H1 (cell line): ENCODE measurements around the gene ALDOC. TPM values are rescaled to one million over a fixed set of nuclear protein-coding genes. Genes with fewer than 3 reads are reported as not detected.

Experiments
- CTCF ChIA-PET: fragments of 300-600 bp; sonication (Branson Sonifier 250); formaldehyde crosslinking; loops from one replicate; lab custom pipeline; 2021; ENCODE audit not compliant: partially characterized antibody; lab: Charles Lee
- POLR2A ChIA-PET: fragments of 300-600 bp; sonication (Branson Sonifier 250); formaldehyde crosslinking; loops from one replicate; lab custom pipeline; 2021; ENCODE audit warnings: inconsistent platforms; ENCODE audit not compliant: partially characterized antibody; lab: Charles Lee
- DNase-seq, 2 experiments: peaks; one replicate each; pipeline versions ENCODE4 v3.0.0 to v3.0.0-alpha.2; 2010 to 2022; ENCODE audit warnings: low spot score in 2 of 2, low read depth in 1 of 2, mixed read lengths in 1 of 2
- FAIRE-seq: peaks from 2 replicates; lab custom pipeline; 2011; peaks lifted over from hg19 to GRCh38; lab: Jason Lieb, UNC
- H2AFZ ChIP-seq: 2 replicates; pipeline ENCODE4 v1.8.1; 2012; ENCODE audit warnings: low read length, inconsistent platforms
- H2AK5ac ChIP-seq: 2 replicates; pipeline ENCODE4 v1.6.1; 2013; ENCODE audit warnings: low read depth, low read length
- H2BK120ac ChIP-seq: replicated peaks from 2 replicates; pipeline ENCODE3; 2013; ENCODE audit warnings: low read depth, low read length, inconsistent platforms
- H2BK12ac ChIP-seq: 2 replicates; pipeline ENCODE4 v1.6.1; 2013; ENCODE audit warnings: low read depth, low read length
- H2BK15ac ChIP-seq: 2 replicates; pipeline ENCODE4 v1.6.1; 2013; ENCODE audit warnings: low read length
- H2BK20ac ChIP-seq: 2 replicates; pipeline ENCODE4 v1.6.1; 2013; ENCODE audit warnings: low read length
- H2BK5ac ChIP-seq: 2 replicates; pipeline ENCODE4 v1.6.1; 2013; ENCODE audit warnings: low read depth, low read length
- H3K14ac ChIP-seq: 2 replicates; pipeline ENCODE4 v1.6.1; 2013; ENCODE audit warnings: inconsistent platforms; ENCODE audit not compliant: insufficient read length
- H3K18ac ChIP-seq: 2 replicates; pipeline ENCODE4 v1.6.1; 2013; ENCODE audit warnings: low read length; ENCODE audit errors: extremely low read depth
- H3K23ac ChIP-seq: 2 replicates; pipeline ENCODE4 v1.6.1; 2013; ENCODE audit warnings: inconsistent platforms; ENCODE audit not compliant: insufficient read length
- H3K23me2 ChIP-seq: 2 replicates; pipeline ENCODE4 v1.6.1; 2013; ENCODE audit warnings: low read depth, low read length
- H3K27ac ChIP-seq: 2 replicates; pipeline ENCODE4 v1.6.1; 2011; ENCODE audit warnings: low read depth, low read length, inconsistent platforms
- H3K27me3 ChIP-seq, 4 experiments: replicated peaks in 1 of 4; 1 replicate in 1 of 4; 2 replicates in 3 of 4; pipeline versions ENCODE4 v1.6.1 to v1.8.1; 2011 to 2013; ENCODE audit warnings: low read length in 3 of 4, mild to moderate bottlenecking in 3 of 4, inconsistent platforms in 2 of 4, mixed read lengths in 2 of 4, moderate library complexity in 1 of 4; ENCODE audit not compliant: control insufficient read depth in 3 of 4, insufficient read depth in 3 of 4; ENCODE audit errors: extremely low read depth in 1 of 4
- H3K36me3 ChIP-seq, 4 experiments: 2 replicates each; pipeline versions ENCODE4 v1.6.1 to v1.8.1; 2011 to 2013; ENCODE audit warnings: mild to moderate bottlenecking in 4 of 4, low read length in 3 of 4, moderate library complexity in 2 of 4, control low read depth in 1 of 4, inconsistent platforms in 1 of 4; ENCODE audit not compliant: insufficient read depth in 4 of 4, control insufficient read depth in 2 of 4
- H3K4ac ChIP-seq: replicated peaks from 2 replicates; pipeline ENCODE3; 2013; ENCODE audit warnings: low read length, low read depth, mixed read lengths, inconsistent platforms; ENCODE audit not compliant: insufficient read length
- H3K4me1 ChIP-seq, 4 experiments: replicated peaks in 1 of 4; 1 replicate in 1 of 4; 2 replicates in 3 of 4; pipeline versions ENCODE4 v1.6.1 to v1.8.1; 2011 to 2013; ENCODE audit warnings: low read length in 3 of 4, inconsistent platforms in 2 of 4, mixed read lengths in 1 of 4; ENCODE audit not compliant: insufficient read depth in 4 of 4, control insufficient read depth in 3 of 4
- H3K4me2 ChIP-seq, 2 experiments: 2 replicates each; pipeline versions ENCODE4 v1.6.1 to v1.8.1; 2011 to 2013; ENCODE audit warnings: low read depth in 2 of 2, low read length in 2 of 2, control low read depth in 1 of 2, inconsistent platforms in 1 of 2, mild to moderate bottlenecking in 1 of 2; ENCODE audit not compliant: insufficient read depth in 1 of 2
- H3K4me3 ChIP-seq, 4 experiments: fragments of 200-600, 300-600 bp in 1 of 4; sonication (generic), shearing (Covaris generic), sonication (Bioruptor Twin) in 1 of 4; 2 replicates each; pipeline versions ENCODE4 v1.5.1 to v1.8.1; 2011 to 2016; ENCODE audit warnings: low read length in 4 of 4, low read depth in 3 of 4, control low read depth in 2 of 4, inconsistent platforms in 2 of 4, mild to moderate bottlenecking in 2 of 4, mixed read lengths in 1 of 4, moderate library complexity in 1 of 4; ENCODE audit not compliant: insufficient read depth in 2 of 4; ENCODE audit errors: extremely low read depth in 1 of 4
- H3K56ac ChIP-seq: replicated peaks from 2 replicates; pipeline ENCODE3; 2013; ENCODE audit warnings: low read depth, mild to moderate bottlenecking, mixed read lengths, low read length, inconsistent platforms; ENCODE audit not compliant: insufficient read length
- H3K79me1 ChIP-seq: 2 replicates; pipeline ENCODE4 v1.6.1; 2013; ENCODE audit warnings: low read depth, low read length, control low read depth
- H3K79me2 ChIP-seq, 2 experiments: 2 replicates each; pipeline versions ENCODE4 v1.6.1 to v1.8.1; 2012 to 2013; ENCODE audit warnings: low read length in 2 of 2, mild to moderate bottlenecking in 2 of 2, inconsistent platforms in 1 of 2; ENCODE audit not compliant: insufficient read depth in 2 of 2, control insufficient read depth in 1 of 2
- H3K9ac ChIP-seq, 4 experiments: replicated peaks in 1 of 4; 1 replicate in 1 of 4; 2 replicates in 3 of 4; pipeline versions ENCODE4 v1.6.1 to v1.8.1; 2011 to 2013; ENCODE audit warnings: low read depth in 3 of 4, low read length in 3 of 4, control low read depth in 2 of 4, mild to moderate bottlenecking in 2 of 4, moderate library complexity in 2 of 4, inconsistent platforms in 1 of 4; ENCODE audit errors: extremely low read depth in 1 of 4
- H3K9me3 ChIP-seq, 2 experiments: 2 replicates each; pipeline versions ENCODE4 v1.6.1 to v1.8.1; 2012 to 2013; ENCODE audit warnings: mild to moderate bottlenecking in 2 of 2, moderate library complexity in 2 of 2, control low read depth in 1 of 2, inconsistent platforms in 1 of 2, low read depth in 1 of 2, low read length in 1 of 2, mixed read lengths in 1 of 2; ENCODE audit not compliant: insufficient read depth in 2 of 2
- H4K20me1 ChIP-seq, 2 experiments: replicated peaks in 1 of 2; 2 replicates each; pipeline versions ENCODE3 to v1.8.1; 2011 to 2013; ENCODE audit warnings: inconsistent platforms in 2 of 2, low read length in 2 of 2, mild to moderate bottlenecking in 1 of 2; ENCODE audit not compliant: insufficient read depth in 2 of 2, control insufficient read depth in 1 of 2
- H4K5ac ChIP-seq: 2 replicates; pipeline ENCODE4 v1.6.1; 2013; ENCODE audit warnings: low read length, low read depth, mixed read lengths, inconsistent platforms; ENCODE audit not compliant: insufficient read length
- H4K8ac ChIP-seq: 2 replicates; pipeline ENCODE4 v1.8.0; 2013; ENCODE audit warnings: mild to moderate bottlenecking, moderate library complexity, low read length, inconsistent platforms; ENCODE audit not compliant: insufficient read depth; ENCODE audit errors: extremely low read depth
- H4K91ac ChIP-seq: replicated peaks from 2 replicates; pipeline ENCODE3; 2013; ENCODE audit warnings: low read length, mixed read lengths, inconsistent platforms; ENCODE audit not compliant: insufficient read length
- WGBS, 2 experiments: shearing (Covaris generic) in 1 of 2; methylation state at CpG; one replicate each; pipeline versions ENCODE4 v1.1.6 to v1.1.7; 2013 to 2015; ENCODE audit warnings: low lambda C conversion rate in 2 of 2, mixed read lengths in 2 of 2, inconsistent platforms in 1 of 2, low coverage in 1 of 2, missing lambda C conversion rate in 1 of 2; ENCODE audit not compliant: insufficient replicate concordance in 2 of 2, insufficient coverage in 1 of 2, insufficient read length in 1 of 2; ENCODE audit errors: extremely low coverage in 1 of 2, missing lambda C conversion rate in 1 of 2; 5-methylcytosine and 5-hydroxymethylcytosine counted together
- polyA plus RNA-seq, 7 experiments: library from polyadenylated mRNA; depleted of rRNA in 3 of 7; stranded (reverse) in 5 of 7; unstranded in 2 of 7; fragments of >200 nt in 5 of 7; fragments of 200-250 nt in 2 of 7; gene quantifications; 1 replicate in 5 of 7; 2 replicates in 1 of 7; 4 replicates in 1 of 7; pipeline versions ENCODE4 v1.2.1 to v1.2.3, GENCODE V29; 2011 to 2013; ENCODE audit warnings: missing spikeins in 2 of 7, mixed read lengths in 2 of 7
- total RNA-seq: library from RNA; stranded (reverse); fragmentation: NEBNext Ultra II Directional; extraction: Animal tissue kit (Norgen Biotek cat#: 25700); gene quantifications from 2 replicates; pipeline ENCODE4 v1.2.1, GENCODE V29; 2021

Gene ALDOC
- total and polyA plus RNA-seq, 2 of the 8 experiments (the other 6 are each of a cell fraction or from before 2014, with no cell fraction given), result 51.6 to 103 TPM

- no peak overlapping the region for H3K4me3 ChIP-seq
- 0 out of 4 replicates have a peak, but pooled peaks cover 0 to 3% of the 10 kb centered on the region in 2 experiments for H3K79me2 ChIP-seq
- H3K4me1 ChIP-seq, result peaks cover 0 to 9% (median 4%) of the 10 kb centered on the region in 4 experiments; a peak in 4 of 7 replicates
- H3K18ac ChIP-seq, result peak overlapping the region; percentile 48; the same call in 1 of the 2 replicates
- no peaks in the 10 kb centered on the region for H3K9me3 ChIP-seq
- no peak overlapping the region for H2AK5ac ChIP-seq
- H2BK15ac ChIP-seq, result no peak overlapping the region
- 0 out of 2 replicates have a peak overlapping the region, but pooled peaks have one; percentile 0 for H4K8ac ChIP-seq
- H3K79me1 ChIP-seq, result peaks cover under 1% of the 10 kb centered on the region
- H2BK5ac ChIP-seq, result peak overlapping the region; percentile 16; the same call in 1 of the 2 replicates
- no peak overlapping the region for H3K27ac ChIP-seq
- H3K36me3 ChIP-seq, result peaks cover 0 to 7% (median 2%) of the 10 kb centered on the region in 4 experiments; a peak in 3 of 8 replicates
- ChIA-PET POLR2A (interaction anchor here (0.6 to 1.8 kb wide), 6 partner anchors 12 to 101 kb away, joined by 3 to 5 read pairs (median 4); partner anchors contain the start of gene FOXN1), CTCF (interaction anchor here (0.8 to 18.4 kb wide), 8 partner anchors 9 to 60 kb away, joined by 3 to 547 read pairs (median 50); partner anchors contain the start of genes FOXN1 and PIGS)
- H2BK20ac ChIP-seq, result no peak overlapping the region
- H3K9ac ChIP-seq, result no peak overlapping the region
- H3K4ac ChIP-seq, result no peak overlapping the region
- peaks cover 2 to 7% of the 10 kb centered on the region in 2 experiments for H4K20me1 ChIP-seq
- H4K5ac ChIP-seq, result no peak overlapping the region
- no peaks in the 10 kb centered on the region for H3K27me3 ChIP-seq
- no peak overlapping the region for H3K23ac ChIP-seq
- FAIRE-seq (no peak), DNase-seq (no peak)
- no peak overlapping the region for H4K91ac ChIP-seq
- WGBS, 2 experiments, result 84% methylated on average over 5 of the region's 6 CpGs; no CpG with 5 or more reads in 1 of the 2 experiments
- H3K23me2 ChIP-seq, result no peaks in the 10 kb centered on the region
- H3K4me2 ChIP-seq, result no peak overlapping the region
- H3K14ac ChIP-seq, result no peak overlapping the region
- no peak overlapping the region for H2BK120ac ChIP-seq
- H2BK12ac ChIP-seq, result no peak overlapping the region
- no peak overlapping the region for H2AFZ ChIP-seq
- H3K56ac ChIP-seq, result no peak overlapping the region
Observed at GRCh38 chr17:28545787-28546415, 30.8 kb downstream of the ALDOC start.
